HG02885 (cell line): ENCODE data around the gene SLC25A20.

Experiments used
- ATAC-seq: cut with Tn5 transposase; IDR thresholded peaks from one replicate; pipeline ENCODE4 v1.9.1; 2021; ENCODE audit warnings: mild to moderate bottlenecking; ENCODE audit not compliant: unreplicated experiment, poor library complexity

The SLC25A20 gene, protein sequence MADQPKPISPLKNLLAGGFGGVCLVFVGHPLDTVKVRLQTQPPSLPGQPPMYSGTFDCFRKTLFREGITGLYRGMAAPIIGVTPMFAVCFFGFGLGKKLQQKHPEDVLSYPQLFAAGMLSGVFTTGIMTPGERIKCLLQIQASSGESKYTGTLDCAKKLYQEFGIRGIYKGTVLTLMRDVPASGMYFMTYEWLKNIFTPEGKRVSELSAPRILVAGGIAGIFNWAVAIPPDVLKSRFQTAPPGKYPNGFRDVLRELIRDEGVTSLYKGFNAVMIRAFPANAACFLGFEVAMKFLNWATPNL

GRCh38 chr3:48898383-48899234 lies at the start of gene SLC25A20:
Gene SLC25A20, minus strand, starts transcription at chr3:48898882. Its CDS starts 88 bp downstream, at chr3:48898794.
- ATAC-seq = peak; percentile 89

GRCh38 chr3:48945891-48946549 lies 47.3 kb upstream of the SLC25A20 start:
- no peak for ATAC-seq

DNA sequence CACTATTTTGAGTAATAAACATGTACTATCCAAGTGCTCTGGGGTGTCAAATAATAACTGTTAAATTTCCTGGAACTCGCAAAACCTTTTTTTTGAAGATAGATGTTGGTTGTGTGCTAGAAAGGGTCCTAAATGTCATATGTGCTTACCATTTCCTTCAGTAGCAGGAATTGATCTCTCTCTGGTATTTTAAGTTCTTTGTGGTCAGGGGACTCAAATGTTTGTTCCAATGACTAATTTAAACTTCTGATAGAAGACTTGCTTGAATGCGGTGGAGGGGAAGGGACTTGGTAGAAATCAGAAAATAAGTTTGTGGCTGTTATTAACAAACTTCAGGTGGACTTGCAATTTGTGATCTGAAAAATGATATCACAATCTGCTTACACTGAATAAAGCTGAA lies 46.8 kb upstream of the SLC25A20 start:
- ATAC-seq = no peak

GRCh38 chr3:48938689-48939088 lies 40.0 kb upstream of the SLC25A20 start:
- no peak for ATAC-seq

- no peak for ATAC-seq
Measured at GRCh38 chr3:48938156-48938555, 39.5 kb upstream of the SLC25A20 start.

DNA sequence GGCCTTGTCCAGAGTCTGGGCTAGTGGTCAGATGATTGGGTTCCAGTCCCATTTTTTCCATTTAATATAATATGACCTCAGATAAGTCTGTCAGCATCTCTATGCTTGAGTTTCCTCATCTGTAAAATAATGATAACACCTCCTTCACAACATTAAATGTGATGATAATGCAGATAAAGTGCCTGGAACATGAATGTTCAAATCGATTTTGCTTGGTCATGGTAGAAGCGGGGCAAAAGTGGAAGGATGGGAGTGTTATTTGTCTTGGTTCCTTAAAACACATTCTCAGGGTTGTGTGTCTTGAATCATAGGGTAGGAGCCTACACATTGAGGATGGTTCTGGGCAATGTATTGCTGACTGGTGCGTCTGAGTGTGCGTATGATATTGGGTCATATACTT lies 36.8 kb upstream of the SLC25A20 start:
- no peak for ATAC-seq

GRCh38 chr3:48934333-48934991 lies 35.8 kb upstream of the SLC25A20 start:
- ATAC-seq = no peak

DNA sequence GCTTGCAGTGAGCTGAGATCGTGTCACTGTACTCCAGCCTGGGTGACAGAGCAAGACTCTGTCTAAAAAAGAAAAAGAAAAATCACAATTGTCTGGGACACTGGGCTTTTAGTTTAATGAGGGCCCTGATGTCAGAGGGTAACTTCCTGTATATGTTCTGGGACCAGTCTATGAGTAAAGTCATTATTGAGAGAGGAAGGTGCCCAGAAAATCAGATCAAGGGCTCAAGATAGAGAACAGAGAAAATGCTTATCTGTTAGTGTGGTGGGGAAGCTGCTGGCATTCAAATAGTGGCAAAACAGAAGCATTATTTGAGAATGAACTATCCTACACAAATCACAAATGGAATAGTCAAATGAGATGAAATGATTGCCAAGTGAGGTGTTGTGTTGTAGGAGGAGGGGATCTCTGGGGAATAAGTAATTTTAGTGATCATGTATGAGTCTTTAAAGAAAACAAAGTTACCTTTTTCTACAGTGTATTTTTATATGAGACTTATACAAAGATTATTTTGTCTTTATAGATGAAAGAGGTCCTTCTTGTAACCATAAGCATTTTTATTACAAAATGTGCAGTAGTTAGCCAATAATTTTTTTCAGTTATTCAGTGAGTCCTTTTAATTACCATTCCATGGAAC lies 33.4 kb upstream of the SLC25A20 start:
- ATAC-seq = no peak

DNA sequence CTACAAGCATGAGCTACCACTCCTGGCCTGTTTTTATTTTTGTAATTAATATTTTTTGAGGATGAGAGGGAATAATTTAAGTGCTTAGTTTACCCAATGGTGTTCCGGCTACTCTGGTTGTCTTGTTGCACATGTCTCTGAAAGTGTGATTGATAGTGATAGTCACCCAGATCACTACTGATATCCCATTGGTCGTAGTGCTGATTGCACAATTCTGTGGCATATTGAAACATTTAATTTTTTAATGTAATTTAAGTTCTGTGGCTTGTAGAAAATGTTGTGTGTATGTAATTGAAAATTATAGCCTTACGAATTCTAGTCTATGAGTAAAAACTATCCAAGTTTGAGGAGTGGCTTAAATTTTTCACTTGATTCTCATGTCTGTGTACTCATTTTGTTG lies 31.9 kb upstream of the SLC25A20 start:
- no peak for ATAC-seq

GRCh38 chr3:48929358-48930035 lies 30.8 kb upstream of the SLC25A20 start:
- ATAC-seq = no peak

- no peak for ATAC-seq
Measured at GRCh38 chr3:48928679-48929078, 30.0 kb upstream of the SLC25A20 start.

DNA sequence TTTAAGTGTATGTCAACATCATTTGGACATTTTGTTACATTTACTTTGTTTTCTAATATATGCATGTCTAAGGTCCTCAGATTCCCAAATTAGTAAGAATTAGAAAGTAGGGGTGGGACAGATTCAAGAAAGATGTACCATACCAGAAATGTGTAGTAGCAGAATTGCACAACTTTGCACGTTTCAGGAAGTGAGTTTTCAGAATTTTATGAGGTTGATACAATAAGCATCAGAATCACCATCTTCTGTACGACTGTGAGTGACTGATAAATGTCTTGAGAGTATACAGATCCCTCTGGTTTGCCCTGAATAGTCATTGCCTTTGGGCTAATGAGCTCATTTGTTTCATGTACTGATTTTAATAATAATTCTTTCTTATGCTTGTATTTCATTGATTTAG lies 29.2 kb upstream of the SLC25A20 start:
- no peak for ATAC-seq

GRCh38 chr3:48926425-48927392 lies 28.0 kb upstream of the SLC25A20 start:
- no peak for ATAC-seq

- peak; percentile 23 for ATAC-seq
Measured at GRCh38 chr3:48919215-48920138, 20.8 kb upstream of the SLC25A20 start.

GRCh38 chr3:48918388-48919214 lies 19.9 kb upstream of the SLC25A20 start, which contains the start of gene ARIH2:
Gene ARIH2, plus strand, starts transcription at chr3:48918842. Its CDS starts 8,717 bp downstream, at chr3:48927559.
- peak; percentile 85 for ATAC-seq

DNA sequence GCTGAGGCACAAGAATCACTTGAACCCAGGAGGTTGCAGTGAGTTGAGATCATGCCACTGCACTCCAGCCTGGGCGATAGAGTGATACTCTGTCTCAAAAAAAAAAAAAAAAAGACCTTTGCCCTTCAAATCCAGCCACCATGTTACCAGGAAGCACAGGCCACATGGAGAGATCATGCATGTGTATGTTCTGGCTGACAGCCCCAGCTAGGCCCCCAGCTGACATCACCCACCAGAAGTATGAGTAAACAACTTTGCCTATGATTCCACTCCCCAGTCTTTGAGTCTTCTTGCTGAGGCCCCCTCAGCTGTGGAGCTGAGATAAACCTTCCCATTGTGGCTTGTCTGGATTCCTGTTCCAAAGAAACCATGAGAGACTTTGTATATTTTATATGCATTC lies 16.6 kb upstream of the SLC25A20 start:
- no peak for ATAC-seq
